GM18498 (cell line): ENCODE results near the gene GPX4.

Source experiments
- ATAC-seq: cut with Tn5 transposase; IDR thresholded peaks from one replicate; pipeline ENCODE4 v1.9.1; 2021; ENCODE audit warnings: mild to moderate bottlenecking, moderate library complexity; ENCODE audit not compliant: unreplicated experiment

GPX4 gene

GRCh38 chr19:1068009-1069001, 35.5 kb upstream of the GPX4 start:
- ATAC-seq: no peak

- no peak for ATAC-seq
Measured at GRCh38 chr19:1069009-1069779, 34.6 kb upstream of the GPX4 start.

- ATAC-seq: no peak
Measured at GRCh38 chr19:1070576-1070930, 33.2 kb upstream of the GPX4 start.

- ATAC-seq: no peak
Measured at GRCh38 chr19:1070931-1071791, 32.6 kb upstream of the GPX4 start.

- no peak for ATAC-seq
Measured at GRCh38 chr19:1072371-1073015, 31.3 kb upstream of the GPX4 start.

- no peak for ATAC-seq
Measured at GRCh38 chr19:1073063-1073955, 30.5 kb upstream of the GPX4 start.

GRCh38 chr19:1073956-1074517, 29.8 kb upstream of the GPX4 start:
- ATAC-seq: peak; percentile 3

- peak; percentile 40 for ATAC-seq
Measured at GRCh38 chr19:1074544-1075283, 29.1 kb upstream of the GPX4 start.

GRCh38 chr19:1076046-1076386, 27.8 kb upstream of the GPX4 start:
- ATAC-seq: no peak

GRCh38 chr19:1076951-1077350, 26.8 kb upstream of the GPX4 start:
- ATAC-seq: peak; percentile 61

- ATAC-seq: no peak
Measured at GRCh38 chr19:1079566-1080111, 24.2 kb upstream of the GPX4 start.

GRCh38 chr19:1080360-1081161, 23.2 kb upstream of the GPX4 start:
- ATAC-seq: no peak

GRCh38 chr19:1081301-1082164, 22.3 kb upstream of the GPX4 start:
- ATAC-seq: no peak

- ATAC-seq: no peak
Measured at GRCh38 chr19:1082165-1082927, 21.4 kb upstream of the GPX4 start.

- ATAC-seq: no peak
Measured at GRCh38 chr19:1082928-1083816, 20.6 kb upstream of the GPX4 start.
